Stimulated activated CD4-positive, alpha-beta T cell treated with anti-CD3 and anti-CD28 coated beads, Interleukin-2, amount 100 ng/mL, for 24 hours (primary cell): ENCODE measurements around the gene RNU1-4.
"Not testable (repeated sequence)": the region's sequence is repeated elsewhere in the genome, so short reads cannot be mapped to it uniquely, and the experiment has no call there.

Experiments
- DNase-seq, 2 donors: peaks; one replicate each; pipeline ENCODE4 v3.0.0-alpha.2; 2020

RNU1-4 gene

GRCh38 chr1:16732254-16732896, 7.9 kb upstream of the RNU1-4 start:
- not testable (repeated sequence) for DNase-seq

- DNase-seq = not testable (repeated sequence)
Measured at GRCh38 chr1:16741230-16741629, 914 bp downstream of the RNU1-4 start.

- not testable (repeated sequence) for DNase-seq
Measured at GRCh38 chr1:16747660-16748059, 7.3 kb downstream of the RNU1-4 start.

GRCh38 chr1:16748710-16749109, 8.4 kb downstream of the RNU1-4 start:
- not testable (repeated sequence) for DNase-seq

- not testable (repeated sequence) for DNase-seq
Measured at GRCh38 chr1:16749910-16750888, 9.9 kb downstream of the RNU1-4 start.

GRCh38 chr1:16752770-16753169, 12.5 kb downstream of the RNU1-4 start:
- not testable (repeated sequence) for DNase-seq

GRCh38 chr1:16755385-16755784, 15.1 kb downstream of the RNU1-4 start:
- not testable (repeated sequence) for DNase-seq

GRCh38 chr1:16755932-16756331, 15.6 kb downstream of the RNU1-4 start:
- not testable (repeated sequence) for DNase-seq

GRCh38 chr1:16757574-16757973, 17.3 kb downstream of the RNU1-4 start:
- not testable (repeated sequence) for DNase-seq

GRCh38 chr1:16758060-16758459, 17.7 kb downstream of the RNU1-4 start:
- not testable (repeated sequence) for DNase-seq

GRCh38 chr1:16759041-16759493, 18.8 kb downstream of the RNU1-4 start:
- DNase-seq = not testable (repeated sequence)

- DNase-seq = not testable (repeated sequence)
Measured at GRCh38 chr1:16759650-16760455, 19.5 kb downstream of the RNU1-4 start.

GRCh38 chr1:16760456-16760765, 20.1 kb downstream of the RNU1-4 start:
- DNase-seq = not testable (repeated sequence)

GRCh38 chr1:16760801-16761200, 20.5 kb downstream of the RNU1-4 start:
- peak in 1 of 2 donors; percentile 17 for DNase-seq

- DNase-seq = not testable (repeated sequence)
Measured at GRCh38 chr1:16764248-16764819, 24.0 kb downstream of the RNU1-4 start.

GRCh38 chr1:16764820-16765655, 24.7 kb downstream of the RNU1-4 start:
- DNase-seq = not testable (repeated sequence)

GRCh38 chr1:16765731-16766605, 25.7 kb downstream of the RNU1-4 start:
- DNase-seq = not testable (repeated sequence)

GRCh38 chr1:16766689-16767256, 26.5 kb downstream of the RNU1-4 start:
- DNase-seq = not testable (repeated sequence)

GRCh38 chr1:16770139-16770759, 29.9 kb downstream of the RNU1-4 start:
- DNase-seq = not testable (repeated sequence)
